Amniotic stem cell (primary cell): ENCODE data around the gene AGGF1.
"Not testable (repeated sequence)": the region's sequence is repeated elsewhere in the genome, so short reads cannot be mapped to it uniquely, and the experiment has no call there.

Experiments used
- DNase-seq: peaks from one replicate; lab custom pipeline; 2025; lab: John Stamatoyannopoulos, UW

The AGGF1 gene, protein sequence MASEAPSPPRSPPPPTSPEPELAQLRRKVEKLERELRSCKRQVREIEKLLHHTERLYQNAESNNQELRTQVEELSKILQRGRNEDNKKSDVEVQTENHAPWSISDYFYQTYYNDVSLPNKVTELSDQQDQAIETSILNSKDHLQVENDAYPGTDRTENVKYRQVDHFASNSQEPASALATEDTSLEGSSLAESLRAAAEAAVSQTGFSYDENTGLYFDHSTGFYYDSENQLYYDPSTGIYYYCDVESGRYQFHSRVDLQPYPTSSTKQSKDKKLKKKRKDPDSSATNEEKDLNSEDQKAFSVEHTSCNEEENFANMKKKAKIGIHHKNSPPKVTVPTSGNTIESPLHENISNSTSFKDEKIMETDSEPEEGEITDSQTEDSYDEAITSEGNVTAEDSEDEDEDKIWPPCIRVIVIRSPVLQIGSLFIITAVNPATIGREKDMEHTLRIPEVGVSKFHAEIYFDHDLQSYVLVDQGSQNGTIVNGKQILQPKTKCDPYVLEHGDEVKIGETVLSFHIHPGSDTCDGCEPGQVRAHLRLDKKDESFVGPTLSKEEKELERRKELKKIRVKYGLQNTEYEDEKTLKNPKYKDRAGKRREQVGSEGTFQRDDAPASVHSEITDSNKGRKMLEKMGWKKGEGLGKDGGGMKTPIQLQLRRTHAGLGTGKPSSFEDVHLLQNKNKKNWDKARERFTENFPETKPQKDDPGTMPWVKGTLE

DNA sequence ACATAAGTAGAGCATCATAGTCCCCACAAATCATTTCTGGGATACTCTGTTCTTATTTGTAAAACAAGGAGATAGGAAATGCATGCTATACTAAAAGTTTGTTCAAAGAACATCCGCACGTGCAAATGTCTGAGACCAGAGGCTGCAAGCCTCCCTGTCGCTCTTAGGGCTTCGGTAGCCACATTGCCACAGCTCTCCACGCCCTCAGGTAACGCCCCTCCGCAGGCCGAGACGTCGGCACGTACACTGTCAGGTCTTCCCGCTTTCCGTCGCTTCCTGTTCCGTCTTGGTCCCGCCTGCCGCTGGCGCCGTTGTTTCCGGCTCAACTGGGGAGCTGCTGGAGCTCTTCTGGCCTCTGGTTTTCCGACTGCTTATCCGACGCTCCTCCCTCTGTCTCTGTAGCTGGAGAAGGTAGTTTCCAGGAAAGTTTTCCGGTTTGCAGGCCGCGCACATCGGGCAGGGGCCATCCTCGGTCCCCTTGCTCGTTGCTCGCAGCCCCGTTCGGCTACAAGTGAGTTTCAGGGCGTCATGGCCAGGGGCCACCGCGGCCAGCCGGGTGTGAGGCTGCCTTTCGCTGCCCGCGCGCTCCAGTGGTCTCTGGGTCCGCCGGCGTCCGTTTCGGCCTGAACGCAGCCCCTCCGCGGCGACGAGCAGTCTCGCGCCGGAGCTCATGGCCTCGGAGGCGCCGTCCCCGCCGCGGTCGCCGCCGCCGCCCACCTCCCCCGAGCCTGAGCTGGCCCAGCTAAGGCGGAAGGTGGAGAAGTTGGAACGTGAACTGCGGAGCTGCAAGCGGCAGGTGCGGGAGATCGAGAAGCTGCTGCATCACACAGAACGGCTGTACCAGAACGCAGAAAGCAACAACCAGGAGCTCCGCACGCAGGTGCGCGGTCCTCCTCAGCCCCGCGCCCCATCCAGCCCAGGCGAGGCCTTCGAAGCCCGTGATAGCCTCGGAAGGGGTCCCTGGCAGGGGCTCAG is at the start of gene AGGF1:
TSS of gene AGGF1 (plus strand) at position 308 of the 975 bp plus-strand sequence. CDS start at position 671, 363 bp downstream.
- peak; percentile 86 for DNase-seq

DNA sequence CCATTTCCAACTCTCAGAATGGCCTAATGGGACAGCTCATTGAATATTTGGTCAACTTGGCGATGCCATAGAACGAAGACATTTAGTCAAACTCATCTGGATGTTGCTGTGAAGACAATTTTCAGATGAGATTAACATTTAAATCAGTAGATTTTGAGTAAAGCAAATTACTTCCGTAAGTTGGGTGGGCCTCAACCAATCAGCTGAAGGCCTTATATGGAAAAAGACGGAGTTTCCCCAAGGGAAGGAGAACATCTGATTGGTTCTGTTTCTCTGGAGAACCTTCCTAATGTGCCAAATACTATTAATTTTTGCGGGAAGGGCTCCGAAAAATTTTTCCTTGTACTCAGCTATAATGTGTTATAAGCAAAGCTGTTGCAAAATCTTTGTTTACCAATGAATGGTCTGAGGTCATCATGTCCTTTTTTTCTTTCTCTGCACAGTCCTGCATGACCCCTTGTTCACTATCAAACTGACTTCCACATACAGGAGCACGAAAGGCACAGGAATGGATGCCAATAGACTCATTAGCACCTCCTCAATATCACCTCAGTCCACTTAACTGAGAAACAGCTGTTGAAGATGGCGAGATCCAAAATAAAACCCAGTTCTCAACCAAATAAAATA is 49.6 kb upstream of the AGGF1 start:
- DNase-seq, result no peak

DNA sequence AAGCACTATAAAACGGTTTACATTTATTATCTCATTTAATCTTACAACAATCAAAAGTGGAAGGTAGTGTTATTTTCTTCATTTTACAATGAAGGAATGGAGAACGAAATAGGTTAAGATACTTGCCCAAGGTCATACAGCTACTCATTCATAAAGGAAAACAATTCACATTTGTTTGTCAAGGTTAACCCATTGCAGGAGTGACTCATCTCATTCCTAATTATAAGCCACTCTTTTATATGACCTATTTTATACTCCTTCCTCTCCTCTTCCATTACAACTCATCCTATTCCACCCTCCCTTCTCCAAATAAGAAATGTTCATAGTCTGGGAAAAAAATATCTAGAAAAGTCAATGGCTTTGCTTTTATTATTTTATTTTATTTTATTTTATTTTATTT is 47.8 kb upstream of the AGGF1 start:
- no peak for DNase-seq

DNA sequence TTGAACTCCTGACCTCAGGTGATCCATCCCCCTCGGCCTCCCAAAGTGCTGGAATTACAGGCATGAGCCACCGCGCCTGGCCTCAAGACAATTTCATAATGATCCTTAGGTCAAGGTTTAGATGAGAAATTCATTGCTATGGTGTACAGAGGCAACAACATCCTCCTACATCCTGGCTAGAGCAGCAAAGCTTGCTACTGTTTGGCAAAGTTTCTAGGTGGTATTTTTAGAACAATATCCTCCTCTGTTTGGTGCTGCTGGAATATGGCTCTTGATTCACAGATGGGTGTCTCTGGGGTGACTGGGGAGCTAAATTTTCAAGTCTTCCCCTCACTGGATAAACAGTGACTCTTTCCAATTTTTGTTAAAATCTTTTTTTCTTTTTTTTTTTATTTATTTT is 46.7 kb upstream of the AGGF1 start:
- no peak for DNase-seq

DNA sequence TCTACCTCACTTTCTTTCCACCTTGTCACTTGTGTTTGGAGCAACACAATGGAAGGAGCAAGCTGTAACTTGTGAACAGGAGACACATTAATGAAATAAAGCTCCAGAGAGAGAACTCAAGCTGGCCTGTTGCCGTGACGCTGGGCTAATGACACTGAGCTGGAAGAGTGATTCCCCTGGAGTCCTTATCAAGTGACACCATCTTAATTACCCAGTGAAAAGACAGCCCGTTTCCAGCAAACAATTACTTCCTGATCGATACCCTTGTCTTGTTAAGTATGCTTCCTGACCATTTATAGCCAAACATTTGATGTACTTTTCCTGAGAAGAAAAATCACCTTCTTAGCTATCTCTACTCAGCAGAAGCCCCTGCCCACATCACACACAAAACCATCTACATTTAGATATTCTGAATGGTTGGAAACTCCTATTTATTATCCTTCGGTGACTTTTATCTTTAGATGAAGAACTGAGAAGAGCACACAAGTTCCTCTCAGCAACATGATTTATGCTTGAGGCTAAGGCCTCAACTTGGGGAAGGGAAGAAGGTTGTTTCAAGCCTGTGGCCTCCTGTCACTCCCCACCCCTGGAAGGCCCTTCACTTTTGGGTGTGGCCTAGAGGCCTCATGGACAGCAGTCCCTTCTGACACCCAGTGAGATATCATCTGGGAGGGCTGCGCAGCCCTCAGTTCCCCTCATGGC is 43.2 kb upstream of the AGGF1 start:
- no peak for DNase-seq

DNA sequence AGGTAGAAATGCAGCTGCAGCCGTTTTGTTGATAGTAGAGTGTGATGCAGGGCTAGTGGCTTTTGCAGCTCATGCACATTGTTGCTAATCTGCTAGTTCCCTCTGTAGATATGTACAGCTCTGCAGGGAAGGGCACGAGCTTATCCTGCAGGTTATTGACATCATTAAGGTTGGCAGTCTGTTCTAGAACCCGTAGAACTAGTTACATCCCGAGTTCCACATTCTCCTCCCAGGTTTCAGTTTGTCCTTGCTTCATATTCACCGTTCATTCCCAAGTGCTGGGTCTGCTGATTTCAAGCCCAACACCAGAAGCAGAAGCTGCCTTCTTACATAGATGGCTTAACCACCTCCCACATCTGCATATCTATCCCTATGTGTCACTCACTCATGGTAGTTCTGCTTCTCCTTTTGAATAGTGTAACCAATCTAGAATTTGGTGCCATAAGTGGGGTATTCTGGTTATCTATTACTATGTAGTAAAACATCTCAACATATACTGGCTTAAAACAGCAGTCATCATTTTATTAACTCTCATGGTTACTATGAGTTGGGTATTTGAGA is 39.2 kb upstream of the AGGF1 start:
- no peak for DNase-seq

DNA sequence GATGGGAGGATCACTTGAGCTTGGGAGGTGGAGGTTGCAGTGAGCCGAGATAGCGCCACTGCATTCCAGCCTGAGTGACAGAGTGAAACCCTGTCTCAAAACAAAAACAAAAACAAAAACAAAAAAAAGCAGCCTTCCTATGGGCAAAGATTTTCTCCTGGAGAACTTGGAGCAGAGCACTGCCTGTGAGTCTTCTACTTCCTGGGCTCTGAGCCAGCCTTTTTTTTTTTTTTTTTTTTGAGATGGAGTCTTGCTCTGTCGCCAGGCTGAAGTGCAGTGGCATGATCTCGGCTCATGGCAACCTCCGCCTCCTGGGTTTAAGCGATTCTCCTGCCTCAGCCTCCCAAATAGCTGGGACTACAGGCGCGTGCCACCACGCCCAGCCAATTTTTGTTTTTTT is 36.8 kb upstream of the AGGF1 start:
- DNase-seq, result not testable (repeated sequence)

DNA sequence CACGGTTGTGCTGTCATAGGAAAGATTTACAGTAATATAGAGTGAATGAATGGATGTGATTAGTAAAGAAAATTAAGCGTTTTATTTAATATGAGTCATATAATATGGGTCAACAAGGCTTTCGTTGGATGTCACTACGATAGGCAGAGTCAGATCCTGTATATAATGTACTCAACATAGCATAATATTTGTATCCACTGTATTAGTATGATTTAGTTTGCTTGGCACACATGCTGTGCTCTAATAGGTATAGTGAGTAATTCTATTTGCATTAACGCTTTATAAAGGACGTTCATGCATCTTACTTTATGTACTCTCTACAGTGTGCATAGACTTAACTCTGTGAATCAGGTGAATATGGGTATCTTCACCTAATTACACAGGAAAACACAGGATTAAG is 35.9 kb upstream of the AGGF1 start:
- DNase-seq, result no peak

DNA sequence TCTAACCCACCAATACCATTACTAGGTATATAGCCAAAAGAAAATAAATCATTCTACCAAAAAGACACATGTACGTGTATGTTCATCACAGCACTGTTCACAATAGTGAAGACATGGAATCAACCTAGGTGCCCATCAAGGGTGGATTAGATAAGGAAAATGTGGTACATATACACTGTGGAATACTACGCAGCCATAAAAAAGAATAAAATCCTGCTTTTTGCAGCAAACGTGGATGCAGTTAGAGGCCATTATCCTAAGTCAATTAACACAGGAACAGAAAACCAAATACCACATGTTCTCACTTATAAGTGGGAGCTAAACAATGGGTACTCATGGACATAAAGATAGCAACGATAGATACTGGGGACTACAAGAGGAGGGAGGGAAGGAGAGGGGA is 32.0 kb upstream of the AGGF1 start:
- DNase-seq, result not testable (repeated sequence)

DNA sequence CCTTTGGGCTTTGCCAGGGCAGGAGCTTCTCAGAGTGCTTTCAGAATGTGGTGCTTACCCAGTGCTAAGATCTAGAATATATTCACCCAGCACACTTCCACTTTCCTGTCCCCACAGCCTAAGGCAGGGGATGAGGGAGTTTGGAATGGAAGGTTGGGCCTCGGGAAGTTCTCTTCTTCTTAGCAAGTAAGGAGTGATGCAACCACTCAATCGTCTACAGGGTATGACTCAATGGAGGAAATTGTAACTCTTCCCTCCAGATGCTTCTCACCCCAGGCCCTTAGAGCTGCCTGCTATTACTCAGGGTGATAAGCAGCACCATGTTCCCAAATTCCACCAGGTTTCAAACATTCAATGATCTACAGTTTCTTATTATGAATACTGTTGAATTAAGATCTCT is 30.8 kb upstream of the AGGF1 start:
- no peak for DNase-seq

DNA sequence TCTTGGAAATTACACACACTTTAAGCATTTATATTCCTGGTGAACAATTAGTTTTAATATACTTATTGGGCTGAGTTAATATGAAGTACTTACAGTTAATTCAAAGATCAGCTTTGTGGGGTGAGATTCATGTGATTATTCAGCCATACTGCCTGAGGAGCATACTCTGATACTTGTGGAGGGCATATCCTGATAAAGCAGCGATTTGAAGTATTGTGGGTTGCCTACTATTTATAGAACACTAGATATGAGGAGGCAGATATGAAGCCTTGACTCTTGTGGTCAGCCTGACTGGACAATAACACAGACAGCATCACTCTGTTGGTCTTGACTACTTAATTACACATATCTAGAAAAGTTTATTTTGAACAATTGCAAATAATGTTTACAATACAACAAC is 27.0 kb upstream of the AGGF1 start:
- DNase-seq, result no peak

DNA sequence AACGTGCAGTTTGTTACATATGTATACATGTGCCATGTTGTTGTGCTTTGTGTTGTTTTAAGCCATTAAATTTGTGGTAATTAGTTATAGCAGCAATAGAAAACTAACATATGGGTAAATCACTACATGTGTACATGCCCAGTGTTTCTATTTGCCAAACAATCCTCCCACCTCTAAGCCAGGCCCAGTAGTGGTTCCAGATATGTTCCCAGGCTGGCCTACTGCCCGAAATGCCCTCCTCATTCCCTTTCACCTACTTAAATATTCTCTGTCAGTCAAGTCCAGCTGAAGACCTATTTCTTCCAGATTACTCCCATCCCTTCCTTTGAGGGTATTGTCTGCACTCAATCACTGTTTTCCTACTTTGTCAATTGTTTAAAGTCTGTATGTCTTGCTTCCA is 24.1 kb upstream of the AGGF1 start:
- DNase-seq, result no peak

DNA sequence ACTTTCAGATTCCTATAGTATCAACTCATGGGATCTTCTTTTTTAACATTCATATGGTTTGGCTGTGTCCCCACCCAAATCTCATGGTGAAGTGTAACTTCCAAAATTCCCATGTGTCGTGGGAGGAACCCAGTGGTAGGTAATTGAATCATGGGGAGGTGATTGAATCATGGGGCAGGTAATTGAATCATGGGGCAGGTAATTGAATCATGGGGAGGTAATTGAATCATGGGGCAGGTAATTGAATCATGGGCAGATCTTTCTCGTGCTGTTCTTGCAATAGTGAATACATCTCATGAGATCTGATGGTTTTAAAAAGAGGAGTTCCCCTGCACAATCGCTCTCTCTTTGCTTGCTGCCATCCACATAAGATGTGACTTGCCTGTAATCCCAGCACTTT is 21.8 kb upstream of the AGGF1 start:
- no peak for DNase-seq

DNA sequence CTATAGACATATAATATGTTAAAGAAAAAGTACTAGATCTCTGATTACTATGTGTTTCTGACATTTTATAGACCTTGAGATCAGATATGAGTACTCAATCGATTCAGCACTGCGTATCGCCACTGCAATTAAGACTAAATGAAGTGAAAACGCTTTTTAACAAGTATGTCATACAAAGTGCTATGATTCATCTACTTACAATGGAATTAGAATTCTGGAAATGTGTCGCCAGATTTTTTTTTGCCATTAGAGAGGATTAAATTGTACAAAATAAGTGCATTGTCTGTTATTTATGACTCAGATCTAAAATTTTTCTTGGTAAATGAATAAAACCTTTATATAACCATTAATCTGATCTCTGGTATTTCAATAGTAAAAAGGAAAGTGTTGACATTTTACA is 20.0 kb upstream of the AGGF1 start:
- no peak for DNase-seq

DNA sequence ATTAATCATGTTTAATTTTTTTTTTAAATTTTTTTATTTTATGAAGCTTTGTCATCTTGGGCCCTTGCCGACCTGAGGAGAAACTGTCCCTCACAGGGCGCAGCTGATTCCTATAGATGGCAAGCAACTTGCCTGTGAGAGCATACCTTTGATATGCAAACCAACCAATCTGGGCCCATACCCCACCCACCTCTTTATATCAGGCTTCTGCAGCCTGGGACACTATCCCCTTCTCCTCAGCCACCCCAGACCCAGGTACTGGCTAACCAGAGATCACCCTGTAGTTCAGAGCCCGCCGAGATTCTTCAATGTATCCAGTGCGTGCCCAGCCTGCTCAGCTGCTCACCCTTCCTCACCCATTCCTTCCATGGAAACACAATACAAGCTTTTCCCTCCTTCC is 18.7 kb upstream of the AGGF1 start:
- no peak for DNase-seq

DNA sequence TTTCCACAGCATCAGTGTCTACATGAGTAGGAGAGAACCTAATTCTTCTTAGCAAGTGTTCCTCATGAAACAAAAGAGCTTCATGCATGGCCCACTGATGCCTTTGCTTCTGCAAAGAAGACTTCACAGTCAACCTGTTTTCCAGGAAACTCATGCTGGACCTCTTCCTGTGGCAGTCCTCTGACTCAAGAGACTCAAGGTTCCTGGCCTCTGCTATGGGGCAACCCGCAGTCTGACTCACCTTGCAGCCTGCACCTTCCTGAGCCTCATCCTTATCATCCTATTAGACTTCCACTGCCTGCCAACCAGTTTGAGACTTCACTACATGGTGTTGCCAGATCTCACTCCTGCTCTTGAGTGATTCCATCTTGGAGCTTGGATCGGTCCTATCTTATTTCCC is 17.6 kb upstream of the AGGF1 start:
- no peak for DNase-seq

DNA sequence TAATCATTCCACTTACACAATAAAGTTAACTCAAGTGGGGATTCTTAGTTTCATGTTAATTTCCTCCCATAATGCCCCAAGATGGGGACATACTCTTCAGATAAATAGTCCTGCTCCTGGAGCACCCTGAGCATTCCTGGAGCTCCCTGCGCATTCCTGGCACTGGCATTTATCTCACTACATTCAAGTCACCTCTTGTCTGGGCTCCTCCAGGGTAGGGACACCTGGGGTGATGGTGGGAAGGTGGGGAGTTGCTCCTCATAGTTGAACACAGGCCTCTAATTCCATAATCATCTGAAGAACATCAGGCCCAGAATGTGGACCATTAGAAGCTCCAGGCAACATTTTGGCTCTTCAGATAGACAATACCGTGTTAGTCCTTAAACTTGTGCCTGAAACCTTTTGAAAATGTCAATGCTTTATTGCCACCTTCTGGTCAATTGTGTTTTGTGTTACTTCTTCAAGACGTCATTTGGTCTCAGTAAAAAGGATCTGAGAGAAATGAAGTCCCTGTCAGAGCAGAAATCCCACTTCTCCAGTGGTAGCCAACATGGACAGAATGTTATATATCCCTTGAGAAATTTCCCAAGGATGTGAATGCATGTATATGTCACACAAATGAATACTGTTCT is 14.2 kb upstream of the AGGF1 start:
- DNase-seq, result no peak

DNA sequence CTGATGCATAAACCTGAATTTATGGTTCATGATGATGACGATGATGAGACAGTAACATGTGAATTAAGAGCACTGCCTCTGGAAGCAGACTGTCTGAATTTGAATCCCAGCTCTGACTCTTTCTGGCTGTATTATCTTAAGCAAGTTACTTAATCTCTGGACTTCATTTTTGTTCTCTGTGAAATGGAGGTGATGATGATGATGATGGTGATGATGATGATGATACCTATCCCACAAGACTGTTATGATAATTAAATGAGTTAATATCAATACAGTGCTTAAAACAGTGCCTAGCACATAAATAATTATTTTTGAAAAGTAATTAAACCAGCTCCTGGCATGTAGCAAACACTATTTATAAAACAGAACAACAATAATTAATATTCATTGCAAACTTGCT is 13.2 kb upstream of the AGGF1 start:
- DNase-seq, result no peak

DNA sequence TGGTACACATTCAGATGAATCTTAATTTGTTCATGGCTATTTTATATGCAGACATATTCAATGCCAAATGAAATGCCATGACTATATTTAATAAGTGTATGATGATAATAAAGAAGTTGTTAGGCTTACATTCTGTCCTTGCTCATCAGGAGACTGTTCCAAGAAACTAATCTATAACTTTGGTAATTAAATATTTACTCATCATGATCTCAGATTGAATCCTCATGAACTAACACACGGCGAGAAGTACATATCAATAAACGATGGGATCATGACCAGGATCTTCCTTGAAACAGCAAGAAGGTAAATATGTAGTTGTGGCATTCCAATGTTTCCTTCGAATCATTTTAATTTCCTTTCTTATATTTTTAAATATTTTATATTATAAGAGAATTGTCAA is 12.5 kb upstream of the AGGF1 start:
- no peak for DNase-seq
